SK-N-MC (cell line): ENCODE measurements around the gene ZNF582.

Source experiments
- DNase-seq: peaks from one replicate; pipeline ENCODE4 v3.0.0-alpha.2; 2011; ENCODE audit warnings: low read depth, low spot score
- H3K27ac ChIP-seq: fragments of 200-600 bp; sonication (generic); 2 replicates; pipeline ENCODE4 v1.5.1; 2016; ENCODE audit warnings: mixed run types
- H3K36me3 ChIP-seq: fragments of 200-600 bp; sonication (generic); 2 replicates; pipeline ENCODE4 v1.6.1; 2017; ENCODE audit warnings: antibody characterized with exemption, low read length, mixed read lengths; ENCODE audit not compliant: insufficient read depth
- H3K4me3 ChIP-seq: fragments of 200-600 bp; sonication (generic); 2 replicates; pipeline ENCODE4 v1.5.1; 2016
- H3K9ac ChIP-seq: fragments of 200-600 bp; sonication (generic); 2 replicates; pipeline ENCODE4 v1.8.0; 2017; ENCODE audit warnings: mixed run types, mixed read lengths; ENCODE audit not compliant: insufficient read length
- H3K9me3 ChIP-seq: fragments of 200-600 bp; sonication (generic); 2 replicates; pipeline ENCODE4 v1.6.1; 2017; ENCODE audit warnings: low read depth, mild to moderate bottlenecking, antibody characterized with exemption, low read length, moderate library complexity, mixed read lengths
- EZH2 ChIP-seq: fragments of 200-600 bp; sonication (generic); IDR thresholded peaks from one replicate; pipeline ENCODE4 v1.6.1; 2017; ENCODE audit warnings: antibody characterized with exemption
- FOXP2 ChIP-seq: optimal IDR thresholded peaks from 2 replicates; pipeline ENCODE3; 2011; ENCODE audit warnings: mild to moderate bottlenecking, moderate library complexity; ENCODE audit not compliant: insufficient read depth; ENCODE audit errors: extremely low read length, control extremely low read depth
- POLR2AphosphoS5 ChIP-seq: IDR thresholded peaks from 2 replicates; pipeline ENCODE4 v1.6.1; 2012; ENCODE audit warnings: mild to moderate bottlenecking, low read depth, low read length, borderline replicate concordance

Gene ZNF582

DNA sequence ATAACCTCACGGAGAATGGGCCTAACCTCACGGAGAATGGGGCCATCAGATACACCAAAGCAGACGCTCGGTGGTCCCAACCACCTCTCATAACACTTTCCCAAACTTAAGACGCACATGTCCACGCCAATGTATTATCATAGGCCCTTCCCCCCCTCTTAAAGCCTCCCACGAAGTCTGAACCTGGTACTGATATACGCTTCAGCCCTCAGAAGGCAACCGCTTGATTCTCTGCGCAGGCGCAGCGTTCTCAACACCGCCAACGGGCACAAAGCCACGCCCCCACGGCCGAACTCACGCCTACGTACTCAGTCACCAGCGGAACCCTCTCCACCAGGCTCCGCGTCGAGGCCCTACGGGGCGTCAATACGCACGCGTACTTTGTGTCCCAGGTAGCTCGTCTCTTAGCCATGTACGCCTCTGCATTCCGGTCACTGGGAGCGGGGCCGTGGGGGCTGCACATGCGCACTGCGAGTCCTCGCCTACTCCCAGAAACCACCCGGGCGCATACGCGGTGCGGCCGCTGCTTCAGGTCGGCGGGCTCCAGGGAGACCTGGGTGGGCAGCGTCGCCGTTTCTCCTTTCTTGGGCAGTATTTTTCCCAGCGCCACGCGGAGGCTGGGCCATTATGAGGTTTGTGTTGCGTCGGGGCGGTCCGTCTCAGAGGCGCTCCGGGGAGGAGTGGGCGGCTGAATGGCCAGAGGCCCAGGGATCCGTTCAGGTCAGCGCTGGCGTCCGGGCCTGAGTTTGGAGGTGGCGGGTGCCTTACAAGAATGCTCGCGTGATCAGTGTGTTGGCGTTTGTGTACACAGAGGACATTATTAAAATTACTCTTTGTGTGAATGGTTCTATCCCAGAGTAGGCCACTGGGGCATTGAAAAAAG, 25.3 kb downstream of the ZNF582 start:
- peak overlapping the region; percentile 69 for H3K4me3 ChIP-seq
- peaks cover 3% of the 10 kb centered on the region; the same call in 1 of the 2 replicates for H3K36me3 ChIP-seq
- no peaks in the 10 kb centered on the region for H3K9me3 ChIP-seq
- TF ChIP-seq FOXP2 (no peak), EZH2 (no peak), POLR2AphosphoS5 (peak; percentile 65; the same call in 1 of the 2 replicates)
- no peak overlapping the region for H3K27ac ChIP-seq
- peak overlapping the region; percentile 33 for H3K9ac ChIP-seq
- DNase-seq = peak; percentile 34

DNA sequence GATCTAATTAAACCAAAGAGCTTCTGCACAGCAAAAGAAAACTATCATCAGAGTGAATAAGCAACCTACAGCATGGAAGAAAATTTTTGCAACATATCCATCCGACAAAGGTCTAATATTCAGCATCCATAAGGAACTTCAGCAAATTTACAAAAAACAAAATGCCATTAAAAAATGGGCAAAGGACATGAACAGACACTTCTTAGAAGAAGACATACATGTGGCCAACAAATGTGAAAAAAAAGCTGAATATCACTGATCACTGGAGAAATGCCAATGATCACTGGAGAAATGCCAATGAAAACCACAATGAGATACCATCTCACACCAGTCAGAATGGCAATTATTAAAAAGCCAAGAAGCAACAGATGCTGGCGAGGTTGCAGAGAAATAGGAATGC, 32.5 kb downstream of the ZNF582 start:
- Histone ChIP-seq H3K9me3 (no peaks in the 10 kb centered on the region), H3K36me3 (no peaks in the 10 kb centered on the region)
- TF ChIP-seq POLR2AphosphoS5 (no peak), EZH2 (no peak), FOXP2 (no peak)

GRCh38 chr19:56356944-56357343, 36.4 kb downstream of the ZNF582 start:
- DNase-seq = no peak
- no peak overlapping the region for H3K27ac ChIP-seq
- H3K9me3 ChIP-seq = no peaks in the 10 kb centered on the region

More for the DNA sequence above, 32.5 kb downstream of the ZNF582 start:
- Histone ChIP-seq H3K4me3 (no peak overlapping the region), H3K27ac (no peak overlapping the region), H3K9ac (no peak overlapping the region)
- no peak for DNase-seq

DNA sequence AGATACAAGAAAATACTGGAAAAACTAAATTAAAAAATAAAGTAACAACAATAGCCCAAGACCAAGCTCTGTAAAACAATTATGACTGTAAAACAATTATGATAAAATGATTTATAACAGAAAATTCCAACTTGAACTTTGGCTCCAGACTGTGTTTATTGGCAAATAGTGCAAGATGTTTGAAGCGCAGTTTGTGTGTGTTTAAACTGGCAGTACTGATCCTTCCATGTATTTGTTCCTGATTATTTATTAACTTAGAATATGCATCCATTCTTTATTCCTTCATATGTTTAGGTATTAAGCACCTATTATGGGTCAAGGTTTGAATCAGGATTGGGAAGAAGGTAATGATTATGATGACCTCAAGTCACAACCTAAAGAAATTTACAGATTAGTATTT, 37.8 kb downstream of the ZNF582 start:
- Histone ChIP-seq H3K27ac (no peak overlapping the region), H3K36me3 (no peaks in the 10 kb centered on the region), H3K9me3 (no peaks in the 10 kb centered on the region)

More at GRCh38 chr19:56356944-56357343, 36.4 kb downstream of the ZNF582 start:
- Histone ChIP-seq H3K9ac (no peak overlapping the region), H3K36me3 (no peaks in the 10 kb centered on the region), H3K4me3 (no peak overlapping the region)
- no peak for TF ChIP-seq EZH2
- TF ChIP-seq POLR2AphosphoS5 = no peak
- TF ChIP-seq FOXP2 = no peak

GRCh38 chr19:56351208-56351607, 42.1 kb downstream of the ZNF582 start:
- DNase-seq = no peak
- Histone ChIP-seq H3K27ac (no peak overlapping the region), H3K9me3 (no peaks in the 10 kb centered on the region), H3K9ac (no peak overlapping the region), H3K36me3 (no peaks in the 10 kb centered on the region), H3K4me3 (no peak overlapping the region)
- TF ChIP-seq EZH2 = no peak

More for the DNA sequence above, 37.8 kb downstream of the ZNF582 start:
- no peak overlapping the region for H3K4me3 ChIP-seq
- no peak for DNase-seq
- TF ChIP-seq FOXP2 (no peak), EZH2 (no peak), POLR2AphosphoS5 (no peak)
- H3K9ac ChIP-seq = no peak overlapping the region

DNA sequence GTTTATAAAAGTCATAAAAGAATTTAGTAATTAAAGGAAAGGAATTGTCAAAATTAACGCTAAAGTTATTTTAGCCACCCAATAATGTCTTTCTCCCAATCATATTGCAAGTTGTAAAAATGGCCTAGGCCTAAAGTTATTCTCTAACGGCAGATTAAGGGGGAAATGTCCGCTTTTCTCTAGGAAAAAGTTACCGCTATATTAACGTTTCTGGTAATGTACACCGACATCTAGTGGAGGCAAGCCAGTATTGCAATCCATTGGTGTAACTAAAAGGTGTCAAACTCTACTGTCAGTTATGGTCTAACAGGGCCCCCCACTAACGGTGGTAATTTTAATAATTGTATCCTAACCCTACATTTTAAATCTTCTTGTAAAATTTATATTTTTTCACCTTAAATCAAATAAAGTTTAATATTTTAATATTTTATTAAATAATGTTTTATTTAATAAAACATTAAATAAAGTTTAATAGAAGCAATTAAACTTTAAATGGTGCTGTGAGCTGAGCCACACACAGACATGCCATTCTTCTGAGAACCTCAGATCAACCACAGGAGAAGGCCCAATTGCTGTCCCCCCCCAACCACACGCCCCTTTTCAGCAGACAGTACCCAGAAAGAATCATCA, 42.8 kb downstream of the ZNF582 start:
- Histone ChIP-seq H3K27ac (no peak overlapping the region), H3K4me3 (no peak overlapping the region), H3K9ac (no peak overlapping the region), H3K9me3 (no peaks in the 10 kb centered on the region), H3K36me3 (no peaks in the 10 kb centered on the region)
- no peak for DNase-seq
- TF ChIP-seq POLR2AphosphoS5 (no peak), EZH2 (no peak)

- TF ChIP-seq FOXP2 (no peak), POLR2AphosphoS5 (no peak), EZH2 (no peak)
- no peaks in the 10 kb centered on the region for H3K36me3 ChIP-seq
- H3K9ac ChIP-seq = no peak overlapping the region
- H3K9me3 ChIP-seq = no peaks in the 10 kb centered on the region
- no peak overlapping the region for H3K4me3 ChIP-seq
- H3K27ac ChIP-seq = no peak overlapping the region
- DNase-seq = no peak
These were observed 45.0 kb downstream of the ZNF582 start for GRCh38 chr19:56348289-56348877.

DNA sequence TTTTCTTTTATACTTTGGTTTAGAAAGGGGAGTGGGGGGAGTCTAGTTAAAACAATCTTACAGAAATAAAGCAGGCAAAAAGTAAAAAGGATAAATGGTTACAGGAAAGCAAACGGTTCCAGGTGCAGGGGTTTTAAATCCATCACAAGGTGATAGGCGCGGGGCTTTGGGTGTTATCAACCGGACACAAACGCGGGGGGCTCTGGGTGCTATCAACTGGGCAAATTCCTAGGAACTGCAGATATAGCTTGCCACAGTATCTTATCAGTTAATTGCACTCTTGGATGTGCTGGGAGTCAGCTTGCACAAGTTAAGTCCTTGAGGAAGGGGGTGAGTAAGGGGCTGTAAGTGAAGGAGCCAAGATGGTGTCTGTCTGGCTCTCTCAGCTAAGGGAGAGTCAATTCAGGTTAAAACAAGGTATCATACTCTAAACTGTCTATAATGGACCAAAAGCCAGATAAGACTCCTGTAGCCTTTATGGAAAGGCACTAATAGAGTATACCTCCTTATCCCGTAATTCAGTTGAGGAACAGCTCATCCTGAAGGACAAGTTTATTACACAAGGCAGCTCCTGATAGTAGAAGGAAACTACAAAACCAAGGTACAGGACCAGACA, 46.1 kb downstream of the ZNF582 start:
- Histone ChIP-seq H3K4me3 (no peak overlapping the region), H3K27ac (no peak overlapping the region), H3K36me3 (no peaks in the 10 kb centered on the region), H3K9ac (no peak overlapping the region), H3K9me3 (no peaks in the 10 kb centered on the region)
- DNase-seq = no peak
- no peak for TF ChIP-seq EZH2
- no peak for TF ChIP-seq POLR2AphosphoS5
- TF ChIP-seq FOXP2 = no peak
